K562 (cell line): ENCODE measurements around the gene SNRPD2. TPM values are rescaled to one million over a fixed set of nuclear protein-coding genes. Genes with fewer than 3 reads are reported as not detected.

Source experiments
- HDAC2 ChIP-seq: fragments of 450-650 bp; IDR thresholded peaks from 2 replicates; pipeline ENCODE4 v1.6.1; 2016; ENCODE audit warnings: mild to moderate bottlenecking
- HNRNPH1 ChIP-seq: fragments of 200-400 bp; formaldehyde crosslinking; optimal IDR thresholded peaks from 2 replicates; pipeline ENCODE3; 2017; ENCODE audit warnings: low read depth, mild to moderate bottlenecking, low read length, moderate library complexity
- RFX1 ChIP-seq: fragments of 450-650 bp; IDR thresholded peaks from 2 replicates; pipeline ENCODE4 v1.6.1; 2016; ENCODE audit warnings: mild to moderate bottlenecking, moderate library complexity
- SAFB2 ChIP-seq: fragments of 200-400 bp; formaldehyde crosslinking; IDR thresholded peaks from 2 replicates; pipeline ENCODE4 v1.6.1; 2018; ENCODE audit warnings: borderline replicate concordance, low read length, low read depth, moderate library complexity; ENCODE audit not compliant: severe bottlenecking
- SAP30 ChIP-seq: fragments of 200-600 bp; sonication (generic); IDR thresholded peaks from 2 replicates; pipeline ENCODE4 v1.6.1; 2012; ENCODE audit warnings: borderline replicate concordance, low read depth, mild to moderate bottlenecking, moderate library complexity, low read length, control low read depth, inconsistent platforms; ENCODE audit not compliant: insufficient read depth, poor library complexity, severe bottlenecking
- SRSF1 ChIP-seq: fragments of 200-400 bp; formaldehyde crosslinking; IDR thresholded peaks from 2 replicates; pipeline ENCODE4 v1.6.1; 2017; ENCODE audit warnings: mild to moderate bottlenecking, low read depth, low read length, moderate library complexity
- polyA plus RNA-seq, 8 experiments: library from polyadenylated mRNA; depleted of rRNA in 4 of 8; stranded (reverse) in 5 of 8; unstranded in 3 of 8; fragments of >200 nt; fragmentation: Nextera tagmentation in 2 of 8; fragmentation: Illumina TruSeq in 1 of 8; extraction: Ambion mirVana in 2 of 8; extraction: Trizol in 1 of 8; gene quantifications; 2 replicates each; pipeline versions ENCODE4 v1.2.1 to v1.2.3, GENCODE V29; 2011 to 2014; ENCODE audit warnings: inconsistent platforms in 1 of 8, missing spikeins in 1 of 8
- total RNA-seq, 7 experiments: library from RNA; depleted of rRNA in 6 of 7; stranded (reverse); fragments of >200 nt in 6 of 7; fragmentation: Illumina TruSeq in 2 of 7; extraction: Trizol in 2 of 7; gene quantifications; 2 replicates each; pipeline versions ENCODE4 v1.2.1 to v1.2.3, GENCODE V29; 2011 to 2021; ENCODE audit warnings: low replicate concordance in 1 of 7
- TF ChIP-seq, protein P1 (sequence below): fragments of 150-350 bp; conservative IDR thresholded peaks from 2 replicates; pipeline ENCODE4 v1.6.1; 2014; ENCODE audit warnings: low read length

SNRPD2 gene
- total and polyA plus RNA-seq, 9 of the 15 experiments (the other 6 are each of a cell fraction or from before 2014, with no cell fraction given) = 728 to 4,411 (median 1,029) TPM

DNA sequence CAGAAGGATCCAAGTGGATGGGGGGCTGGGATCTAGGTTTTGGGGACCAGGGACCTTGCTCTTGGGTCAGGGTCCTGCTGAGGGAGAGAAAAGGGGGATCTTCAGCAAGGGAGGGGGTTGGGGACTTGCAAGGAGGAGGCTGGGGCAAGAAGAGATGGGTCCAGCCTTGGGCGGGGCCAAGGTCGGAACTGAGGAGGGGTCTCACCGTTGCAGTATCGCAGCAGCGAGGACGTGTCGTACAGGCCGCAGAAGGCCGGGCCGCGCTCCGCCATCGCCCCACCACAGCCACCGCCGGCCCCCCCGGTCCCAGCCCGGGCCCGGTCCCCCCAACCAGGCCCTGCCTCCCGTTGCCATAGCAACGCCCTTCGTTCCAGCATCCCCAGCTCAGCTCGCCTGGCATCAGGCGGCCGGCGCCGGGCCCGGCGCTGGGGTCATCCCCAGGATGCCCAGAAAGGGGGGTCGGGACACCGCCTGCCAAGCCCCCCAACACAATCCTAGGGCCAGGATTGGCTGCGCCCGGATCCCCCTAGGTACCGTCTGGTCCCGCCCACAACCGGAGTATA, 46.6 kb downstream of the SNRPD2 start (continued):
- TF ChIP-seq HDAC2 = peak; percentile 78
- no peak for TF ChIP-seq SAFB2
- peak; percentile 99 for TF ChIP-seq RFX1
- TF ChIP-seq, protein P1, sequence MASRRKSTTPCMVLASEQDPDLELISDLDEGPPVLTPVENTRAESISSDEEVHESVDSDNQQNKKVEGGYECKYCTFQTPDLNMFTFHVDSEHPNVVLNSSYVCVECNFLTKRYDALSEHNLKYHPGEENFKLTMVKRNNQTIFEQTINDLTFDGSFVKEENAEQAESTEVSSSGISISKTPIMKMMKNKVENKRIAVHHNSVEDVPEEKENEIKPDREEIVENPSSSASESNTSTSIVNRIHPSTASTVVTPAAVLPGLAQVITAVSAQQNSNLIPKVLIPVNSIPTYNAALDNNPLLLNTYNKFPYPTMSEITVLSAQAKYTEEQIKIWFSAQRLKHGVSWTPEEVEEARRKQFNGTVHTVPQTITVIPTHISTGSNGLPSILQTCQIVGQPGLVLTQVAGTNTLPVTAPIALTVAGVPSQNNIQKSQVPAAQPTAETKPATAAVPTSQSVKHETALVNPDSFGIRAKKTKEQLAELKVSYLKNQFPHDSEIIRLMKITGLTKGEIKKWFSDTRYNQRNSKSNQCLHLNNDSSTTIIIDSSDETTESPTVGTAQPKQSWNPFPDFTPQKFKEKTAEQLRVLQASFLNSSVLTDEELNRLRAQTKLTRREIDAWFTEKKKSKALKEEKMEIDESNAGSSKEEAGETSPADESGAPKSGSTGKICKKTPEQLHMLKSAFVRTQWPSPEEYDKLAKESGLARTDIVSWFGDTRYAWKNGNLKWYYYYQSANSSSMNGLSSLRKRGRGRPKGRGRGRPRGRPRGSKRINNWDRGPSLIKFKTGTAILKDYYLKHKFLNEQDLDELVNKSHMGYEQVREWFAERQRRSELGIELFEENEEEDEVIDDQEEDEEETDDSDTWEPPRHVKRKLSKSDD = no peak
- TF ChIP-seq SRSF1 = no peak
- TF ChIP-seq SAP30 = no peak
- TF ChIP-seq HNRNPH1 = no peak
